Retina (tissue), 1 donor: ENCODE data around the gene SOS2.
A peak's percentile ranks its signal among the peaks of the same experiment; 100 is the strongest.

Experiments used
- DNase-seq: peaks from one replicate; pipeline ENCODE4 v3.0.0-alpha.2; 2016

SOS2 gene

GRCh38 chr14:50231475-50232275 is at the start of gene SOS2:
Gene SOS2, minus strand, starts transcription at chr14:50231578. Its CDS starts 295 bp downstream, at chr14:50231283.
- DNase-seq, result peak; percentile 97

- no peak for DNase-seq
These were observed 41.1 kb upstream of the SOS2 start for GRCh38 chr14:50272498-50272897.

DNA sequence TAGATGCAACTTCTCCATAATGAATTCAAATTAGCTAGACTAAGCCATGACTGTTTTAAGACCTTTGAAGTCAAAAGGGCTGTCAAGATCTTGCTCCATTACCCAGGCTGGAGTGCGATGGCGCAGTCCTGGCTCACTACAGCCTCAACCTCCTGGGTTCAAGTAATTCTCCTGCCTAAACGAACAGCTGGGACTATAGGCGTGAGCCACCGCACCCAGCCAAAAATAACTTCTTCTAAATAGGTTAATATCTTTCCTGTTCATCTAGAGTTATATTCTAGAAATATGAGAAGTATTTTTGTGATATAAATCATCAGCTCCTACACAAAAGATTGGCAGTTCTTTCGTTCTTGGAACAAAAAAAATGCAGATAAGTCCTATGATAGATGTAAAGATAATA is 39.6 kb upstream of the SOS2 start:
- DNase-seq, result no peak

GRCh38 chr14:50265029-50265428 is 33.7 kb upstream of the SOS2 start:
- no peak for DNase-seq

GRCh38 chr14:50263321-50263720 is 31.9 kb upstream of the SOS2 start:
- no peak for DNase-seq

GRCh38 chr14:50262865-50263264 is 31.5 kb upstream of the SOS2 start:
- DNase-seq, result no peak

DNA sequence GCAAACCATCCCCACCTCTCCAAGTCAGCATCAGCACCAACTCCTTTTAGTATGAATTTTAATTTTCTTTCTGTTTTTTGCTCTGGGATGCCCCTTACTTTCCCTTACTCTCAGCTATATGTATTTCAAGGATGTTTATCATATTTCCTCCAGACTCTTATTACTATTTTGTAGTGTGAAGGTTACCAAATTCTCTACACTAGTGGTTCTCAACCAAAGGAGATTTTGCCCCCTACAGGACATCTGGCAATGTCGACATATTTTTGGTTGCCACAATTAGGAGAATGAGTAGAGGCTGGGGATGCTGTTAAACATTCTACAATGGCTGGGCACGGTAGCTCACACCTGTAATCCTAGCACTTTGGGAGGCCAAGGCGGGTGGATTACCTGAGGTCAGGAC is 29.1 kb upstream of the SOS2 start:
- DNase-seq, result no peak

DNA sequence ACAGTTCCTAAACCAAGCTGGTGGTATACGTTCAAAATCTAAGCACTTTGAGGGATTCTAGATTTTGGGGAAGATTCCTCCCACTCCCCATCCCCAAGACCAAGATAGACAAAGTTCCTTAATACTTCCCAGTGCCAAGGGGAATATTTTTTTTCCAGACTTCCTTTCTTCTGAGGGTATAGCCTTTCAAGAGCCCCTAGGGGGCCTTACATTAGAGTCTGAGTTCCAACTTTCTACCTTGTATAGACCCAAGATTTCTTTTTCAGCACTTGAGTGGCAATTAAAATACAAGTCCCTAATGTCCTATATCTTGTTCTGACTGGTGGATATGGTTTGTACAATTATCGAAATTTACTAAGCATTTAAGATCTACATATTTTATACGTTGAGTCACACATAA is 28.7 kb upstream of the SOS2 start:
- no peak for DNase-seq

- DNase-seq, result no peak
These were observed 26.4 kb upstream of the SOS2 start for GRCh38 chr14:50257732-50258131.

- DNase-seq, result no peak
These were observed 22.9 kb upstream of the SOS2 start for GRCh38 chr14:50254248-50254647.

- DNase-seq, result no peak
These were observed 17.9 kb upstream of the SOS2 start for GRCh38 chr14:50249136-50249775.

DNA sequence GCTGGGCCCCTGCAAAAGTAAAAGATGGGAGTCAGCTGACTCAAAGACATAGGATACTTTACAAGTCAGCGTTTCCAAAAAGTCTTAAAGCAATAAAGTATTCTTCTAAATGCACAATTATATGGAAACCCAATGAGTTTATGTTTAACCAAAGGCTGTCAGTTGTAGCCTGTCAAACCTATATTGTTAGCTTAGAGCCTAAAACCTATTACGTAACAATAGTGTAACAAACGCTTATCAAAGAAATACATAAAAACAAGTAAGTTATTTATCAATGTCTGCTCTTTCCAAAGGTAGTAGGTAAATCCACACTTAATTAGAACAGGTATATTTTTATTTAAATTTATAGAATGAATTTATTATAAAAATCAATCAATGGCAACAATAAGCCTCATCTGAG is 15.9 kb upstream of the SOS2 start:
- no peak for DNase-seq

GRCh38 chr14:50242566-50243310 is 11.4 kb upstream of the SOS2 start:
- DNase-seq, result no peak

DNA sequence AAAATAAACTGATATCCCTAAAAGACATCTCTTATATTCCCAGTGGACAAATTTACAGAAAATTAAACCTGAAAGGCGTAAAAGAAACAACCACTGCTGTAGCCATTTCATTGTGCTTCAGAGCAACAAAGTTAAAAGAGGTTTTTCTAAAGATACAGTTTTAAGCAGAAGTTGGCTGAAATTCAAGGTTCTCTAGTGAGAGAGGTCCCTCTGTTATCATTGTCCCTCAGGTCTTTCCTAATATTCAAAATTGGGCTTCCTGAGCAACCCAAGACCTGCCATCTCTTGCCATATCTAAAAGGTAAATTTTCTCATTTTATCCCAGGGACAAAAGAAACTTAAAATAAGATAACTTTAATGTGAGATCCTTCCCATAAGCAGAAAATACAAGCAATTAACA is 10.7 kb upstream of the SOS2 start:
- no peak for DNase-seq

- no peak for DNase-seq
These were observed 6.0 kb upstream of the SOS2 start for GRCh38 chr14:50237427-50237826.

GRCh38 chr14:50233951-50234250 is 2.5 kb upstream of the SOS2 start:
- DNase-seq, result no peak

DNA sequence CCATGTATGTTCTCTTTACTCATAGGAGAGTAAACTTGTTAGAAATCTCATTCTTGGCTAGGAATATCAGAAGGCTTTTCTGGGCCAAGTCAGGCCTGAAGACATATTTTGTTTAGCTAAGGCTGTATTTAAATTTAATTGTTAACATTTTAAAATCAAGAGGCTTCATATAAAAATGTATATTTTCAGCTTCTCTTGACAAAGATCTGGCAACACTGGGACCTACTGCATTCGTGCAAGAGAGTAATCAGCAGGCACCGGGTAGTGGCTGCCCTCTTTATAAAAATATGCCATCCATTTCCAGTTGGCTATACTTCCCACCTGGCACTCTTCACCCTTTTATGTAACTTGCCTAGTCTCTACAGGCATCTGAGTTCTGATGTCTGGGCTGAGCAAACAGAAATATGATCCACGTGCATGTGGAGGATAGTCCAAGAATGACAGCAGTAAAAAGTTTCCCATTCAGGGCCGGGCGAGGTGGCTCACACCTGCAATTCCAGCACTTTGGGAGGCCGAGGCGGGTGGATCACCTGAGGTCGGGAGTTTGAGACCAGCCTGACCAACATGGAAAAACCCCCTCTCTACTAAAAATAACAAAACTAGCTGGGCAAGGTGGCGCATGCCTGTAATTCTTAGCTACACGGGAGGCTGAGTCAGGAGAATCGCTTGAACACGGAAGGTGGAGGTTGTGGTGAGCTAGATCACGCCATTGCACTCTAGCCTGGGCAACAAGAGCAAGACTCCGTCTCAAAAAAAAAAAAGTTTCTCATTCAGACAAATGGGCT is 2.0 kb upstream of the SOS2 start:
- no peak for DNase-seq

DNA sequence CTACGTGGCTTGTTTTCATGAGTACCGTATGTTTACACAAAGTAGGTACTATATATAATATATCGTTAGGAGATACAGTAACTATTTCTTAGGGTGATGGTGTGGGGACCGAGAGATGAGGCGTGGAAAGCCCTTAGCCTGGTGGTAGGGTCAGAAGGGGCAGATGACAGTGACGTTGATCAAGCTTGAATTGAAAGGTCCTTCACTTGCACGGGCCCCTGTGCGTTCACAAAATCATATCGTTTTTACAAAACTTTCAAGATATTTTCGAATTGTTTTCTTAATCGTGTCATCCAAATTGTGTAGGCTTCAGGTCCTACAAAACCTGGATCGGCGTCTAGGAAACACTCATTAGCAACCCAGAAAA is 881 bp upstream of the SOS2 start:
- no peak for DNase-seq

DNA sequence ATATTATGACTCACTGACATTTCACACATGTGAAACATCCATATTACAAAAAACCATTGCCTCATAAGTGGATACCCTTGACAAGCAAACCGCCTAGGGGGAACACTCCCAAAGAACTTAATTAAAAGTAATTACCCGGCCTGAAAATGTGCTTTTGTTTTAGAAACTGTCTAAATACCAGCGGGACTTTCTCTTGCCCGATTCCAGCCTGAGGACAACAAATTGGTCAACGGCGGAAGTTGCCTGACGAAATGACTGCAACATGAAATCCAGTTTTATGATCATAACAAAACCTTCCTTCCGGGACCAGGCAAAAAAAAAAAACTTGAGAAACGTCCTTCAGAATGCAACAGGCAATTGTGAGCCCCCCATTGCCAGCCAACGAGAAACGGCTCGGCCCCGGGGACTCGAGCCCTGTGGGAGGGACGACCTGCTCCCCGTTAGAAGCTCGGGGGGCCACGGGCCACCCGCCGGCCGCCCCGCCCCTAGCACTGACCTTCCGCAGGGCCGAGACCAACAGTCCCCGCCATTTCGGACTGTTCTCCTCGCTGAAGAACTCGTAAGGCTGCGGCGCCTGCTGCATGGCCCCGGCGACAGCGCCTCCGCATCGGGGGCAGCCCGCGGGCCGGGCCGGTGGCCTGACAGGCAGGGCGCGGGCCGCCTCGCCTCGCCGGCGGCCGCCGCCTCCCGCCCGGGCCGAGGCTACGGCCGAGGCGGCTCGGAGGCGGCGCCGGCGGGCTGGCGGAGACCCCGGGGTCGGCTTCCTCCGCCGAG is 490 bp downstream of the SOS2 start:
- peak; percentile 81 for DNase-seq

- no peak for DNase-seq
These were observed 1.0 kb downstream of the SOS2 start for GRCh38 chr14:50230401-50230700.

GRCh38 chr14:50229681-50230080 is 1.7 kb downstream of the SOS2 start:
- no peak for DNase-seq

GRCh38 chr14:50228313-50228712 is 3.1 kb downstream of the SOS2 start:
- no peak for DNase-seq

DNA sequence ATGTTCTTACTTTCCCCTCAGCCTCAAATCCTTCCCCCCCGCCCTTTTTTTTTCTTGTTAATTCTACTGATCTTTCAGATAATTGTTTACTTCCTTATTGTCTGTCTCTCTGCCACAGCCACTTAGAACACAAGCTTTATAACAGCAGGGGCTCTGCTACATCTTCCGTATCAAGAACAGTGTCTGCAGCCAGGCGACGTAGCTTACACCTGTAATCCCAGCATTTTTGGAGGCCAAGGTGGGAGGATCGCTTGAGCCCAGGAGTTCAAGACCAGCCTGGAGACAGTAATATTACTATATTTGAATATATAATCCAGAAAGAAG is 5.4 kb downstream of the SOS2 start:
- DNase-seq, result no peak
